Fibroblast of the conjunctiva (primary cell): ENCODE results near the gene FOXL1.

Experiments
- DNase-seq: peaks from one replicate; pipeline ENCODE4 v3.0.0-alpha.2; 2010; ENCODE audit warnings: low read depth

Gene FOXL1

GRCh38 chr16:86568677-86569623 lies 9.4 kb upstream of the FOXL1 start:
- no peak for DNase-seq

DNA sequence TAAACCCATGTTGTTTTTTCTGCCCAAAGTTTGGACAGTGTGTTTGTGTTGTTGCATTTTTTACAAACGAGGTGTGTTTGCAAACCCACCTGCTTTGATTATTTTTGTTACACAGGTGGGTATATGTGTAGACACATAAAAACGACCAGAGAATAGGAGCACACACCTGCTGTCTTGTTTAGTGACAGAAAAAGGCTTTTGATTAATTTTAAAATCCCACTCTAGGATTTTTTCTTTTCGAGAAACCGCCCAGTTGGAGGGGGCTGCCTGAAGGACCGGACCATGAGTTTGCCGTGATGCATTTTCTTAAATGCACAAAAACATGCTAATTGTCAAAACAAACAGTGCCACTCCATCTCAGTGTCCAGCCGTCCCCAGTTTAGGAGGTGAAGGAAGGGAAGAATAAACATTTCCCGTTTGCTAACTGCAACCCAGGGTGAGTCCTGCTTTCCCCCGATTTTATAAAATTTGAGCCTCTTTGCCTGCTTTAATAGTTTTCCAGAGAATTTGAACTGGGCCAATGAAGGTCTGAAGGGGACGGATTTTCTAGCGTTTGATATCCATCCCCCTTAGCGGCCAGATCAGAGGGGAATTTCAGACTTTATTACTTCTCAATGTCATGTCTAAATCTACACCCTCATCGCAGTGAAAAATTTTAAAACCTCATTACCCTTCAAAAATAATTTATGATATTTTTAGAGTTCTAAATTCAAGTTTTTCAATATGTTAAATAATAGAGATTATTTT lies 8.5 kb upstream of the FOXL1 start:
- no peak for DNase-seq

DNA sequence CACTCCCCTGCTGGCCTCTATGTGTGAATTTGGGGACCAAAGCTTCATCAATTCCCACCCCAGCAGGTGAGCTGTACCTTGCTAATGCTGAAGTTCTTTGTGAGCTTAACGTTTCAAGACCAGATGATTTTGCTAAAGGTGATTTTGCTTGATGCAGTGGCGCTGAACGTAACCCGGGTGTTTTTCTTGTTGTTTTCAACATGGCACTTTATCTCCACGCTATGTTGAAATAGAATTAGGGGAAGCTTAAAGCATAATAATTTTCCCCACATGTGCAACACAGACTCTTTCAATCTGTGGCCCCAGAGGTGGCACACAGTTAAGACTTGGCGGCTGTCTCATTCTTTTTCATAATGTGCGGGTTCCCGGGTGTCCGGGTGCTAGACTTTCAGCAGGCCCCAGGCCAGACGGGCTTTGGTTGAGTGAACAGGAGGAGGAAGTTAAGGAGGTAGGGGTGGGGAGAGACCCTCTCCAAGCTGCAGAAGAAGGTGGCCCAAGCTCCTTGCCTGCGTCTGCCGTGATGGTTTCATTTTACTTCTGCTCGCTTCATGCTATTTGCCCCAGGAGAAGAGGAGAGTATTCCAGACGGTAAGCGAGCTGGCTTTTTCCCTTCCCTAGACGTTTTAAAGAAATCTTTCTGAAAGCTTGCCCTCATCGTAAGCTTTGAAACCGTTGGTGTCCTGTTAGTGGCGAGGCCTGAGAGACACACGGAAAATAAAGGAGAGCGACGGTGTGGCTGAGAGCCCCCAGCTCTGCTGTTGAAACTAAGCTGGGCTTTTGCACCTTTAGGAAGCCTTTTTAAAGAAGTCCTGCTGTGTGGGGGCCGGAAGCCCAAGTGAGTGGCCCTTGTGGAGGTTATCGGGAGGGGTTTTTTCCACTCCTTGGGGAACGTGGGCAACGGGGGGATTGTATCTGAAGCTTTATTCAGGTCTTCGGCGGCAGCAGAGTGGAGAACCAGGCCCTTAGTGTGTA lies 7.5 kb upstream of the FOXL1 start:
- DNase-seq: no peak

DNA sequence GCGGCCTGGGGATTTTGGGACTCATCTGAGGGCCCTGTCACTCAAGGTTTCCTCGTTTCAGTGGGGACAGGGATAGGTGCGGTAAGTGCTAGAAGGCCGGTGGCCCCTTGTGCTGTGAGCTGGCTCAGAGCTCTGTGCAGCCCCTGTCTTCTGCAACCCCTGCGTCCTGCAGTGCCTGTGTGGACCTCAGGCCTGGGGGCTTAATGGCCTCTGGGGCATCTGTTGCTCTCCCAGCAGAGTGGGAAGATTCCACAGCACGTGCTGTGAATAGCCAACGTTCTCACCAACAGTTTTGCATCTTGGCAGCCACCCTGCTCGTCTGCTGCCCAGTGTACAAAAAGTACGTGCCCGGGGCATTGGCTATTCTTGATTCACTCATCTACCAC lies 6.8 kb upstream of the FOXL1 start:
- DNase-seq: no peak

- DNase-seq: no peak
Measured at GRCh38 chr16:86572041-86572521, 6.3 kb upstream of the FOXL1 start.

DNA sequence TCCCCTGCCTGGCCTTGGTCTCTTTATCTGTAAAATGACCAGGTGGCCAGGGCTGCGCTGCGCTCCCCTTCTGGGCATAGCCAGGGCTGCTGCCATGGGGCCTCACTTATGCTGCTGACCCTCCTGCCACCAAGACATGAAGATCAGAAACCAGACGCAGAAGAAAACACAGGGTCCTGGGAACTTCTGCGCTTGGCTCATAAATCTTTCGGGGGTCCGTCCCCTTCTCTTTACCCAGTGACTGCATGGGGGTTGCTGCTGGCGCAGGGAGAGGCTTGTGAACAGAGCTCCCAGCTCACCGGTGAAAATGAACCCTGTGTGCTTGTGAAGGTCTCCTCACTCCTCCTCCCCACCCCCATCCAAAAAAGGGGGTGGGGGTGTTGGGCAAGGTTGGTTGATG lies 5.7 kb upstream of the FOXL1 start:
- no peak for DNase-seq

- DNase-seq: no peak
Measured at GRCh38 chr16:86573215-86573614, 5.1 kb upstream of the FOXL1 start.

- no peak for DNase-seq
Measured at GRCh38 chr16:86573646-86574508, 4.5 kb upstream of the FOXL1 start.

DNA sequence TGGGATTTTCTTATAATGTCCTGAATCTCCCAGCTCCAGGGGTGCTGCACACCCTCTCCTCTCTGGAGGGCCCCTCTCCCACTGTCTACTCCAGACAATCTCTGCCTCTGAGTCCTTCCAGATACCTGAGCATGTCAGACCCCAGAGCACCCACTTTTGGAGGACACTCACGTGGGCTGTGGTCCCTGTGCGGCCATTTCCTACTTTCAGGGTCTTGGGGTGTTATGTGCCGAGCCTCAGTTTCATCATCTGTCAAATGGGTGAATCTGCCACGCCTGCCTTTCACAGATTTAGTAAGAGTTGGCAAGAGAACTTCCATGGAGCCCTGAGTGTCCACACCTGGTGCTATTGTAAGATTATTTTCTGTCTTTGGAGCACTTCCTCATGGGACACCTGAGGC lies 3.7 kb upstream of the FOXL1 start:
- DNase-seq: no peak

DNA sequence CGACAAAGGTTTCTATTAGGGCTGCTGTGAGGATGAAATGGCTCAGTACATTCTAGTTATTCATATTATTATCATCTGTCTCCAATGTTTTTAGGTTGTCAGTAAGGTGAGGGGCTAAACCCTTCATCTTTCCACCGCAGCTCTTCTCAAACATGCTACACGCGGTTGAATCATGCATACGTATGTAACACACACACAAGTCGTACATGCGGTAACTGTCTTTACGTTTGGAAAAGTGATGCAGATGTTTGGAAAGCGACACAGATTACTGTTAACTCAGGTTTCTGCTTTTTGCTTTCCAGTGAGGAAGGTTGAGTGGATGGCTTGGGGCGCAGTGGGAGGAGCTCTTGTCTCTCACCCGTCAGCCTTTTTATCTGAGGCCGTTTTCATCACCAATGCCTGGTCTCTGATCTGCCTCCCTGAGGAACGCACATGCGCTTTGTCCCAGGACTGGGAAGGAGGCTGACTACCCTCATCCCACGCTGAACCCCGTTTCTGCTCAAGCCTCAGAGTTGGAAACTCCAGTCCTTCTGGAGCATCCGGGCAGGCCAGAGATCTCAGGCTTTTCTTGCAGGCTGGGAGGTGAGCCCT lies 3.2 kb upstream of the FOXL1 start:
- DNase-seq: no peak

- peak; percentile 90 for DNase-seq
Measured at GRCh38 chr16:86575754-86576557, 2.4 kb upstream of the FOXL1 start.

DNA sequence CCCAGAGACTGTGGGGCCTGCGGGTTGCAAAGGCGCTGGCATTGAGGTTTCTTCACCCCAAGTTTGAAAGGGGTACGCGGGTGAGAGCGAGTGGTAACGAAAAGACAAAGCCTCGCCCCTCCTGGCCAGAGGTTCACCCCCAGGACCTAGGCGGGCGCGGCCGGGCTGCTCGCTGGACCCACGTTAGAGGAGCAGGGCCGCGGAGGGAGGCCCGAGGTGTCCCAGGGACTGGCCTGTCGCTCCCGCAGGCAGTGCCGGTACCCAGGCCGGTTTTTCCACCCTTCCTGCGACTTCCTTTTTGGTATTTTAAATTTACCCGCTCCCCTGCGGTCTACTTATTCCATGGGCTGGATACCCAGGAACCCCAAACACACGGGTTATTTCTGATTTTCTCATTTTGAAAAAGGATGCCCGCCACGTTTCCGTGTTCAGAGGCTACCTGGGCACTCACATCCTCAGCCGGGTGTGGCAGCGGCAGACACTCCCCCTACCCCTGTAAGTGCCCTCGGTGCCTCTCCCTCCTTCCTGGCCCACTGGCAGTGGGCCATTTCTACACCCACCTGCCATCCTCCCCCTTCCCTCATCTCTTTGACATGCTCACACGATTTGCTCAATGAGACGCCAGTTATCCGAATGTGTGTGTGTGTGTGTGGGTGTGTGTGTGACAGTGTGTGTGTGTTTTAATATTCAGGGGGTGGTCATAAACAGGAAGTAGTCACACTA lies 1.6 kb upstream of the FOXL1 start:
- no peak for DNase-seq

- no peak for DNase-seq
Measured at GRCh38 chr16:86577314-86577971, 906 bp upstream of the FOXL1 start.

GRCh38 chr16:86578611-86579267 lies 390 bp downstream of the FOXL1 start:
- DNase-seq: no peak

GRCh38 chr16:86579268-86580062 lies 1.1 kb downstream of the FOXL1 start:
- DNase-seq: no peak

- DNase-seq: no peak
Measured at GRCh38 chr16:86580063-86580790, 1.9 kb downstream of the FOXL1 start.
